ENCODE data around the gene LIFR. TPM values are rescaled to one million over a fixed set of nuclear protein-coding genes. Genes with fewer than 3 reads are reported as not detected.
"Not testable (repeated sequence)": the region's sequence is repeated elsewhere in the genome, so short reads cannot be mapped to it uniquely, and the experiment has no call there.

Gene LIFR
- total and polyA plus RNA-seq, 5 donors from 2014 or later: not detected

- no peak overlapping the region for H3K4me3 ChIP-seq (ENCODE audit: low read depth, low read length)
- no peak for DNase-seq
- Mint-ChIP-seq H3K4me1 (no peaks in the 10 kb centered on the region), H3K36me3 (no peaks in the 10 kb centered on the region), H3K27ac (no peak overlapping the region), H3K4me3 (no peak overlapping the region), H3K27me3 (peaks cover 26% of the 10 kb centered on the region), H3K9me3 (peaks cover 0 to 3% (median 0%) of the 10 kb centered on the region in 7 donors)
- no peak for ATAC-seq (ENCODE audit: low read depth in 2 of 2)
- no peaks in the 10 kb centered on the region for H3K4me1 ChIP-seq (ENCODE audit: control insufficient read depth, insufficient read depth, low read length, poor library complexity, severe bottlenecking)
- H3K27ac ChIP-seq (ENCODE audit: insufficient read depth, low read length, poor library complexity, severe bottlenecking): no peak overlapping the region
- no peaks in the 10 kb centered on the region for H3K9me3 ChIP-seq (ENCODE audit: control insufficient read depth in 2 of 2, low read length in 2 of 2)
- H3K36me3 ChIP-seq (ENCODE audit: control insufficient read depth, insufficient read depth, low read length): no peaks in the 10 kb centered on the region
- peaks cover 11% of the 10 kb centered on the region for H3K27me3 ChIP-seq (ENCODE audit: control insufficient read depth, insufficient read depth, low read length)
Measured at GRCh38 chr5:38524022-38524421, 32.4 kb downstream of the LIFR start.

- H3K36me3 Mint-ChIP-seq: no peaks in the 10 kb centered on the region
- Histone ChIP-seq H3K27ac (ENCODE audit: insufficient read depth, low read length, poor library complexity, severe bottlenecking) (no peak overlapping the region), H3K4me1 (ENCODE audit: control insufficient read depth, insufficient read depth, low read length, poor library complexity, severe bottlenecking) (no peaks in the 10 kb centered on the region), H3K36me3 (ENCODE audit: control insufficient read depth, insufficient read depth, low read length) (no peaks in the 10 kb centered on the region), H3K4me3 (ENCODE audit: low read depth, low read length) (no peak overlapping the region), H3K9me3 (ENCODE audit: control insufficient read depth in 2 of 2, low read length in 2 of 2) (no peaks in the 10 kb centered on the region), H3K27me3 (ENCODE audit: control insufficient read depth, insufficient read depth, low read length) (peaks cover 4% of the 10 kb centered on the region)
- DNase-seq: no peak
- H3K27ac Mint-ChIP-seq: no peak overlapping the region
- no peak for ATAC-seq (ENCODE audit: low read depth in 2 of 2)
- H3K27me3 Mint-ChIP-seq: peaks cover 19% of the 10 kb centered on the region
- peaks cover 0 to 3% (median 0%) of the 10 kb centered on the region in 7 donors for H3K9me3 Mint-ChIP-seq
- no peaks in the 10 kb centered on the region for H3K4me1 Mint-ChIP-seq
- no peak overlapping the region for H3K4me3 Mint-ChIP-seq
Measured at GRCh38 chr5:38519476-38519875, 37.0 kb downstream of the LIFR start.

GRCh38 chr5:38518341-38518740, 38.1 kb downstream of the LIFR start:
- Histone ChIP-seq H3K27ac (ENCODE audit: insufficient read depth, low read length, poor library complexity, severe bottlenecking) (no peak overlapping the region), H3K27me3 (ENCODE audit: control insufficient read depth, insufficient read depth, low read length) (peaks cover 3% of the 10 kb centered on the region), H3K9me3 (ENCODE audit: control insufficient read depth in 2 of 2, low read length in 2 of 2) (no peaks in the 10 kb centered on the region), H3K4me1 (ENCODE audit: control insufficient read depth, insufficient read depth, low read length, poor library complexity, severe bottlenecking) (no peaks in the 10 kb centered on the region), H3K4me3 (ENCODE audit: low read depth, low read length) (no peak overlapping the region), H3K36me3 (ENCODE audit: control insufficient read depth, insufficient read depth, low read length) (no peaks in the 10 kb centered on the region)
- DNase-seq (no peak), ATAC-seq (ENCODE audit: low read depth in 2 of 2) (no peak)
- H3K36me3 Mint-ChIP-seq: no peaks in the 10 kb centered on the region
- no peak overlapping the region for H3K27ac Mint-ChIP-seq
- H3K4me3 Mint-ChIP-seq: no peak overlapping the region
- H3K4me1 Mint-ChIP-seq: no peaks in the 10 kb centered on the region
- H3K27me3 Mint-ChIP-seq: peaks cover 17% of the 10 kb centered on the region
- H3K9me3 Mint-ChIP-seq: peaks cover 0 to 3% (median 0%) of the 10 kb centered on the region in 7 donors

- H3K4me1 Mint-ChIP-seq; H3K27ac ChIP-seq (ENCODE audit: insufficient read depth, low read length, poor library complexity, severe bottlenecking); H3K9me3 Mint-ChIP-seq; H3K9me3 ChIP-seq (ENCODE audit: control insufficient read depth in 2 of 2, low read length in 2 of 2); H3K36me3 Mint-ChIP-seq; H3K4me1 ChIP-seq (ENCODE audit: control insufficient read depth, insufficient read depth, low read length, poor library complexity, severe bottlenecking); H3K4me3 Mint-ChIP-seq; H3K27me3 ChIP-seq (ENCODE audit: control insufficient read depth, insufficient read depth, low read length); DNase-seq; H3K36me3 ChIP-seq (ENCODE audit: control insufficient read depth, insufficient read depth, low read length); H3K4me3 ChIP-seq (ENCODE audit: low read depth, low read length); ATAC-seq (ENCODE audit: low read depth in 2 of 2); H3K27ac Mint-ChIP-seq: not testable (repeated sequence)
- peaks cover 19% of the 10 kb centered on the region for H3K27me3 Mint-ChIP-seq
Measured at GRCh38 chr5:38516649-38517048, 39.8 kb downstream of the LIFR start.

GRCh38 chr5:38515646-38516045, 40.8 kb downstream of the LIFR start:
- H3K9me3 Mint-ChIP-seq: peaks cover 0 to 3% (median 0%) of the 10 kb centered on the region in 7 donors
- H3K27ac Mint-ChIP-seq: no peak overlapping the region
- Histone ChIP-seq H3K4me3 (ENCODE audit: low read depth, low read length) (no peak overlapping the region), H3K27ac (ENCODE audit: insufficient read depth, low read length, poor library complexity, severe bottlenecking) (no peak overlapping the region), H3K36me3 (ENCODE audit: control insufficient read depth, insufficient read depth, low read length) (no peaks in the 10 kb centered on the region), H3K27me3 (ENCODE audit: control insufficient read depth, insufficient read depth, low read length) (no peaks in the 10 kb centered on the region), H3K9me3 (ENCODE audit: control insufficient read depth in 2 of 2, low read length in 2 of 2) (no peaks in the 10 kb centered on the region), H3K4me1 (ENCODE audit: control insufficient read depth, insufficient read depth, low read length, poor library complexity, severe bottlenecking) (no peaks in the 10 kb centered on the region)
- no peaks in the 10 kb centered on the region for H3K36me3 Mint-ChIP-seq
- no peak overlapping the region for H3K4me3 Mint-ChIP-seq
- no peak for ATAC-seq (ENCODE audit: low read depth in 2 of 2)
- DNase-seq: no peak
- no peaks in the 10 kb centered on the region for H3K4me1 Mint-ChIP-seq
- peaks cover 20% of the 10 kb centered on the region for H3K27me3 Mint-ChIP-seq

GRCh38 chr5:38515092-38515491, 41.4 kb downstream of the LIFR start:
- Histone ChIP-seq H3K4me1 (ENCODE audit: control insufficient read depth, insufficient read depth, low read length, poor library complexity, severe bottlenecking) (no peaks in the 10 kb centered on the region), H3K36me3 (ENCODE audit: control insufficient read depth, insufficient read depth, low read length) (no peaks in the 10 kb centered on the region), H3K4me3 (ENCODE audit: low read depth, low read length) (no peak overlapping the region), H3K27ac (ENCODE audit: insufficient read depth, low read length, poor library complexity, severe bottlenecking) (no peak overlapping the region), H3K27me3 (ENCODE audit: control insufficient read depth, insufficient read depth, low read length) (no peaks in the 10 kb centered on the region), H3K9me3 (ENCODE audit: control insufficient read depth in 2 of 2, low read length in 2 of 2) (no peaks in the 10 kb centered on the region)
- Mint-ChIP-seq H3K36me3 (no peaks in the 10 kb centered on the region), H3K4me1 (no peaks in the 10 kb centered on the region), H3K27ac (no peak overlapping the region), H3K4me3 (no peak overlapping the region), H3K27me3 (peaks cover 24% of the 10 kb centered on the region), H3K9me3 (peaks cover 0 to 3% (median 0%) of the 10 kb centered on the region in 7 donors)
- DNase-seq (no peak), ATAC-seq (ENCODE audit: low read depth in 2 of 2) (no peak)

- Mint-ChIP-seq H3K36me3 (no peaks in the 10 kb centered on the region), H3K4me1 (no peaks in the 10 kb centered on the region), H3K27ac (no peak overlapping the region), H3K27me3 (peaks cover 36% of the 10 kb centered on the region), H3K9me3 (peaks cover 0 to 2% (median 0%) of the 10 kb centered on the region in 7 donors), H3K4me3 (no peak overlapping the region)
- DNase-seq (no peak), ATAC-seq (ENCODE audit: low read depth in 2 of 2) (no peak)
- Histone ChIP-seq H3K27ac (ENCODE audit: insufficient read depth, low read length, poor library complexity, severe bottlenecking) (no peak overlapping the region), H3K36me3 (ENCODE audit: control insufficient read depth, insufficient read depth, low read length) (no peaks in the 10 kb centered on the region), H3K9me3 (ENCODE audit: control insufficient read depth in 2 of 2, low read length in 2 of 2) (no peaks in the 10 kb centered on the region), H3K4me3 (ENCODE audit: low read depth, low read length) (no peak overlapping the region), H3K27me3 (ENCODE audit: control insufficient read depth, insufficient read depth, low read length) (peaks cover 7% of the 10 kb centered on the region), H3K4me1 (ENCODE audit: control insufficient read depth, insufficient read depth, low read length, poor library complexity, severe bottlenecking) (no peaks in the 10 kb centered on the region)
Measured at GRCh38 chr5:38509185-38509584, 47.3 kb downstream of the LIFR start.

GRCh38 chr5:38506302-38506701, 50.1 kb downstream of the LIFR start:
- Mint-ChIP-seq H3K36me3 (no peaks in the 10 kb centered on the region), H3K4me3 (no peak overlapping the region), H3K27ac (no peak overlapping the region), H3K27me3 (peaks cover 27% of the 10 kb centered on the region), H3K9me3 (peaks cover 0 to 2% (median 0%) of the 10 kb centered on the region in 7 donors), H3K4me1 (no peaks in the 10 kb centered on the region)
- Histone ChIP-seq H3K4me1 (ENCODE audit: control insufficient read depth, insufficient read depth, low read length, poor library complexity, severe bottlenecking) (no peaks in the 10 kb centered on the region), H3K27me3 (ENCODE audit: control insufficient read depth, insufficient read depth, low read length) (peaks cover 7% of the 10 kb centered on the region), H3K4me3 (ENCODE audit: low read depth, low read length) (no peak overlapping the region), H3K27ac (ENCODE audit: insufficient read depth, low read length, poor library complexity, severe bottlenecking) (no peak overlapping the region), H3K36me3 (ENCODE audit: control insufficient read depth, insufficient read depth, low read length) (no peaks in the 10 kb centered on the region), H3K9me3 (ENCODE audit: control insufficient read depth in 2 of 2, low read length in 2 of 2) (no peaks in the 10 kb centered on the region)
- no peak for DNase-seq
- no peak for ATAC-seq (ENCODE audit: low read depth in 2 of 2)
